ENCODE measurements around the gene ZNF426.
"Not testable (repeated sequence)": the region's sequence is repeated elsewhere in the genome, so short reads cannot be mapped to it uniquely, and the experiment has no call there.

The ZNF426 gene

DNA sequence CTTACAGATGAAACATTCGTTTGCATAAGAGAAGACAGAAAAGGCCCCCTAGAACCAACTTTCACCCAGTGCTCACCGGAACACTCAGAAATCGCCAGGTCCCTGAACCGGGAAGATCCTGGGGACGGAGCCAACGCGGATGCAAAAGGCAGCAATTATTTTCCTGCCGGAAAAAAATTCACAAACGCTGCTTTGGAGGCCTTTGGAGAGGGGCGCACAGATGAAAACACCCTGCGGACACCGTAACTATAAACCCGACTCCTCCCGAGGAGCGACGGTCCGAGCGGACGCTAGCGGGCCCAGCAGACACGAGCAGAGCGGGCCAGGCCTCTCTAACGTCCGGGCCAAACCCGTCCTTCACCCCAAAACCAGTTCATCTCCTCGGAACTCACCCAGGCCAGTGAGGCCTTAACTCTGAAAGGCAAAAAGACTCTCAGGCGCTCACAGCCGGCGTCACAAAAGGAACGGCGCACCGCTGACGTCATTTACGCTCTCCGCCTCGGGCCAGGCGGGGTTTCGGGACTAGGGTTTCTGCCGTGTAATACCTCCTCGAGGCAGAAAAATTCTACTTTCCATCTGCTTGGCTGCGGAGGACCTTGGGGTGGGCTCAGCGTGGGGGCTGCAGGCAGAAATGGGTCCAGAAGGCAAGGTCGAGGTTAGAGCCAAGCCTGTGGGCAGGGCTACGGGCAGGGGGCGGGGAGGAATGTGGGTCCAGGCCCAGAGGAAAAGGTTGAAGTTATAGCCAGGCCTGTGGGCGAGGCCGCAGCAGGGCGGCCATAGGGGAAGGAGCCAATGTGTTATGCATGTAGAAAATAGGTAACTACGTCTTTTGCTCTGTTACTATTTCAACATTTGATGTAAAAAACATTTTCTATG is at the start of gene ZNF426:
ZNF426 (minus strand) TSS at position 463 of the 876 bp plus-strand sequence. CDS start 2,413 bp downstream, outside the sequence.
- DNase-seq (ENCODE audit: low read depth in 2 of 2, low spot score in 1 of 2) = peak; percentile 67 to 70

GRCh38 chr19:9586764-9587163 is 48.3 kb upstream of the ZNF426 start:
- DNase-seq (ENCODE audit: low read depth in 2 of 2, low spot score in 1 of 2) = peak; percentile 52

GRCh38 chr19:9584073-9584833 is 45.8 kb upstream of the ZNF426 start, which contains the start of gene ZNF121:
TSS of gene ZNF121 (minus strand) at chr19:9584504. CDS start at chr19:9568097, 16,407 bp downstream.
- DNase-seq (ENCODE audit: low read depth in 2 of 2, low spot score in 1 of 2) = peak; percentile 65 to 66

DNA sequence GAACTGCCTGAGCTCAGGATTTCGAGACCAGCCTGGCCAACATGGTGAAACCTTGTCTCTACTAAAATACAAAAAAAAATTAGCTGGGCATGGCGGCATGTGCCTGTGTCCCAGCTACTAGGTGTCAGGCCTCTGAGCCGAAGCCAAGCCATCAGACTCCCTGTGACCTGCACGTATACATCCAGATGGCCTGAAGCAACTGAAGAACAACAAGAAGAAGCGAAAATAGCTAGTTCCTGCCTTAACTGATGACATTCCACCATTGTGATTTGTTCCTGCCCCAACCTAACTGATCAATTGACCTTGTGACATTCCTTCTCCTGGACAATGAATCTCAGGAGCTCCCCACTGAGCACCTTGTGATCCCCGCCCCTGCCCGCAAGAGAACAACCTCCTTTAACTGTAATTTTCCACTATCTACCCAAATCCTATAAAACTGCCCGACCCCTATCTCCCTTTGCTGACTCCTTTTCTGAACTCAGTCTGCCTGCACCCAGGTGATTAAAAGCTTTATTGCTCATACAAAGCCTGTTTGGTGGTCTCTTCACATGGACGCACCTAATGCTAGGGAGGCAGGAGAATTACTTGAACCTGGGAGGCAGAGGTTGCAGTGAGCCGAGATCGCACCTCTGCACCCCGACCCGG is 43.8 kb upstream of the ZNF426 start:
- DNase-seq (ENCODE audit: low read depth in 2 of 2, low spot score in 1 of 2) = not testable (repeated sequence)

DNA sequence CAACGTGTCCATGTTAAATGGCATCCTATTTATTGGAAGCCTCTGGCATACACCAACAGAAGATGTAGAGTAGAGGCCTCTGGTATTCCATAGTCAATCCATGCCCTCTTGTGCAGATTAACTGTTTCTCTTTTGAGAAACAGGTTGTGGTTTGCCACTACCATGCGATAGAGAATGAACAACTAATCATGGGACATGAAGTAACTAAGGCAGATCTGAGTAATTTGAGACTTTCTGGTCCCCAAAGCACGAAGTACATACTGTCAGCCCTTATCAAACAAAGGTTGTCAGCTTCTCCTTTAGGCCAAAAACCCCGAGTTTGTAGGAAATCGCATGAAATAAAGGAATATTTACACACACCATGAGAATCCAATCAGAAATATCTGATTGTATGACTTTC is 42.3 kb upstream of the ZNF426 start:
- no peak for DNase-seq (ENCODE audit: low read depth in 2 of 2, low spot score in 1 of 2)

GRCh38 chr19:9570255-9570654 is 31.8 kb upstream of the ZNF426 start:
- DNase-seq (ENCODE audit: low read depth in 2 of 2, low spot score in 1 of 2) = no peak

DNA sequence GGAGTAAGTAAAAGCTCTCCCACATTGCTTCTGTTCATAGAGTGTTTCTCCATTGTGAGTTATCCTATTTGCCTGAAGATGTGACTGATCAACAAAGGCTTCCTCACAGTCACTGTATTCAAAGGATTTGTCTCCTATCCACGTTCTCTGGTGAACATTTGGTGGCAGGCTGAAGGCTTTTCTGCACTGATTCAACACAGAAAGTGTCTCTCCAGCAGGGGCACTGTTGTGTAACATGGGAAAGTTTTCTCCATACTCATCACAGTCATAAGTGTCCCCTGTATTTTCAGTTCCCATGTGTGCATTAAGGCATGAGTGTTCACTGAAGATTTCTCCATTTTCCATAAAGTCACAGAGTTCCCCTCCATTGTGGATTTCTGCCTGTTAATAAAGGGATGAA is 28.3 kb upstream of the ZNF426 start:
- no peak for DNase-seq (ENCODE audit: low read depth in 2 of 2, low spot score in 1 of 2)

- DNase-seq (ENCODE audit: low read depth in 2 of 2, low spot score in 1 of 2) = no peak
Observed at GRCh38 chr19:9565900-9566705, 27.7 kb upstream of the ZNF426 start.

DNA sequence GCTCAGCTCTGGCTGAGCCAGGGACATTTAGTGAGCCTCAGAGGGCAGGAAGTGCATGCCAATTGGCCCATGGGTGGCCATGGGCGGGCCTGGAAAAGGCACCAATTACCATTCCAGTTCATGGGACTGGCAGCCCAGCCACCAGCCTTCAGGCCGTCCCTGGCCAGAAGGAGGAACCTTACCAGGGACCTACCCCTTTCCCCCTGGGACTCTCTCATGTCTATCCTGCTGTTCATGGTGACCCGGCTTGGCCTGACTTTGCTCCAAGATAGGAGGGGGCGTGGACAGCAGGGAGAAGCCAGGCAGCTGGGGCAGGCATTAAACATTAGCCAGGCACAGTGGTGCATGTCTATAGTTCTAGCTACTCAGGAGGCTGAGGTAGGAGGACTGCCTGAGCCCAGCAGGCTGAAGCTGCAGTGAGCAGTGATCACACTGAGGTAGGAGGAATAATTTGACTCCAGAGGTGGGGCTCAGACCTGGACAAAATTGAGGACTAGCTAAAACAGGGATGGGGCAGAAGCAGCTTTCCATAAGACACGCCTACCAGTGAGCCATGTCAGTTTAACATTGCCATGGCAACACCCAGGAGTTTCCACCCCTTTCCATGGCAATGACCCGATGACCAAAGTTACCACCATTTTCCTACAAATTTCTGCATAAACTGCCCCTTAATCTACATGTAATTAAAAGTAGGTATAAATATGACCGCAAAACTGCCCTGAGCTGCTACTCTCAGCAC is 14.3 kb upstream of the ZNF426 start:
- DNase-seq (ENCODE audit: low read depth in 2 of 2, low spot score in 1 of 2) = no peak

DNA sequence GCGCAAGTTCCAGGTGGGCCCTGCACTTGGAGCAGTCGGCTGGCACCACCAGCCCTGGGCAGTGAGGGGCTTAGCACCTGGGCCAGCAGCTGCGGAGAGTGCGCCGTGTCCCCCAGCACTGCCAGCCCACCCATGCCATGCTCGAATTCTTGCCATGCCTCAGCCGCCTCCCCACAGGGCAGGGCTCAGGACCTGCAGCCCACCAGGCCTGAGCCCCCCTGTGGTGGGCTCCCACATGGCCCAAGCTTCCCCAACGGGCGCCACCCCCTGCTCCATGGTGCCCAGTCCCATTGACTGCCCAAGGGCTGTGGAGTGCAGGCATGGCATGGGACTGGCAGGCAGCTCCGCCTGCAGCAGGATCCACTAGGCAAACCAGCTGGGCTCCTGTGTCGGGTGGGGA is 9.4 kb upstream of the ZNF426 start:
- no peak for DNase-seq (ENCODE audit: low read depth in 2 of 2, low spot score in 1 of 2)

DNA sequence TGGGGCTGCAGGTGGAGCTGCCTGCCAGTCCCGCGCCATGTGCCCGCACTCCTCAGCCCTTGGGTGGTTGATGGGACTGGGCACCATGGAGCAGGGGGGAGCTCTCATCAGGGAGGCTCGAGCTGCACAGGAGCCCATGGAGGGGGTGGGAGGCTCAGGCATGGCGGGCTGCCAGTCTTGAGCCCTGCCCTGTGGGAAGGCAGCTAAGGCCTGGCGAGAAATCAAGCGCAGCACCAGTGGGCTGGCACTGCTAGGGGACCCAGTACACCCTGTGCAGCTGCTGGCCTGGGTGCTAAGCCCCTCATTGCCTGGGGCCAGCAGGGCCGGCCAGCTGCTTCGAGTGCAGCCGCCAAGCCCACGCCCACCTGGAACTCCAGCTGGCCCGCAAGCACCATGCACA is 2.8 kb upstream of the ZNF426 start:
- DNase-seq (ENCODE audit: low read depth in 2 of 2, low spot score in 1 of 2) = not testable (repeated sequence)

- DNase-seq (ENCODE audit: low read depth in 2 of 2, low spot score in 1 of 2) = not testable (repeated sequence)
Observed at GRCh38 chr19:9539921-9540320, 1.5 kb upstream of the ZNF426 start.

GRCh38 chr19:9539201-9539600 is 756 bp upstream of the ZNF426 start:
- DNase-seq (ENCODE audit: low read depth in 2 of 2, low spot score in 1 of 2) = not testable (repeated sequence)

GRCh38 chr19:9535934-9536333 is 2.5 kb downstream of the ZNF426 start:
- no peak for DNase-seq (ENCODE audit: low read depth in 2 of 2, low spot score in 1 of 2)

DNA sequence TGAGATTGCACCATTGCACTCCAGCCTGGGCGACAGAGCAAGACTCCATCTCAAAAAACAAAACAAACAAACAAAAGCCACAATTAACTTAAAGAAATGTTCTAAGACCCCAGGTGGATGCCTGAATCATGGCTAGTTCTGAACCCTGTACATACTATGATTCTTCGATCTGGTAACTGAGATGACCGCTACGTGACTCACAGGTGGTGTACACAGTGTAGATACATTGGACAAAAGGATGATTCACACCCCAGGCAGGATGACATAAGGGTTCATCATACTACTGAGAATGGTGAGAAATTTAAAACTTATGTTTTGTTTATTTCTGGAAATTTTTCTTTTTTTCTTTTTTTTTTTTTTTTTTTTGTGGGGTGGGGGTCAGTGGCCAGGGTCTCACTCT is 6.5 kb downstream of the ZNF426 start:
- no peak for DNase-seq (ENCODE audit: low read depth in 2 of 2, low spot score in 1 of 2)

- no peak for DNase-seq (ENCODE audit: low read depth in 2 of 2, low spot score in 1 of 2)
Observed at GRCh38 chr19:9528757-9529336, 9.6 kb downstream of the ZNF426 start.

- no peak for DNase-seq (ENCODE audit: low read depth in 2 of 2, low spot score in 1 of 2)
Observed at GRCh38 chr19:9523885-9524474, 14.5 kb downstream of the ZNF426 start.

DNA sequence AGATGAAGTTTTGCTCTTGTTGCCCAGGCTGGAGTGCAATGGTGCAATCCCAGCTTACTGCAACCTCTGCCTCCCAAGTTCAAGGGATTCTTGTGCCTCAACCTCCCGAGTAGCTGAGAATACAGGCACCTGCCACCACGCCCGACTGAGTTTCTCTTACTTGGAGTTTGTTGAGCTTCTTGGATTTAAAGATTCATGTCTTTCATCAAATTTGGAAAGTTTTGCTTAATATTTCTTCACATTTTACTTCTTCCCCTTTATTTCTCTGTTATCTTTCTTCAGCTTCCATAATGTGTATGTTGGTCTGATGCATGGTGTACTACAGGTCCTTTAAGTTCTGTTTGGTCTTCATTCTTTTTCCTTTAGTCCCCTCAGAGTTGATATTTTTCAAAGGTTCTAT is 31.2 kb downstream of the ZNF426 start:
- DNase-seq (ENCODE audit: low read depth in 2 of 2, low spot score in 1 of 2) = no peak

GRCh38 chr19:9500796-9501195 is 37.6 kb downstream of the ZNF426 start:
- no peak for DNase-seq (ENCODE audit: low read depth in 2 of 2, low spot score in 1 of 2)
